Activated CD8-positive, alpha-beta T cell treated with anti-CD3 and anti-CD28 coated beads, Interleukin-2, amount 10 ng/mL, durations not matched to agents 7 days and 5 days (primary cell): ENCODE measurements around the gene C2CD4C. TPM values are rescaled to one million over a fixed set of nuclear protein-coding genes. Genes with fewer than 3 reads are reported as not detected.
"Not testable (repeated sequence)": the region's sequence is repeated elsewhere in the genome, so short reads cannot be mapped to it uniquely, and the experiment has no call there.

Experiments
- ATAC-seq: fragments of 150-1000 bp; cut with Tn5 transposase; one replicate; pipeline ENCODE4 v1.10.0; 2021; ENCODE audit warnings: moderate library complexity
- CTCF ChIA-PET: fragments of 350-600 bp; sonication (Branson Sonifier 250); formaldehyde crosslinking; loops from one replicate; lab custom pipeline; 2021; ENCODE audit warnings: antibody characterized with exemption; lab: Charles Lee
- POLR2A ChIA-PET: fragments of 350-600 bp; sonication (Branson Sonifier 250); formaldehyde crosslinking; loops from one replicate; lab custom pipeline; 2021; ENCODE audit warnings: antibody characterized with exemption; lab: Charles Lee
- DNase-seq: peaks from one replicate; pipeline ENCODE4 v3.0.0-alpha.2; 2020
- H3K27ac Mint-ChIP-seq: one replicate; pipeline ENCODE4 v1.8.0; 2021; ENCODE audit warnings: mild to moderate bottlenecking, mixed read lengths
- H3K27me3 Mint-ChIP-seq: one replicate; pipeline ENCODE4 v1.8.0; 2021; ENCODE audit warnings: low read depth, mixed read lengths
- H3K36me3 Mint-ChIP-seq: one replicate; pipeline ENCODE4 v1.8.0; 2021; ENCODE audit warnings: low read depth, mixed read lengths
- H3K4me1 Mint-ChIP-seq: one replicate; pipeline ENCODE4 v1.8.0; 2021; ENCODE audit warnings: low read depth, mixed read lengths
- H3K4me3 Mint-ChIP-seq: one replicate; pipeline ENCODE4 v1.8.0; 2021; ENCODE audit warnings: mild to moderate bottlenecking, mixed read lengths
- H3K9me3 Mint-ChIP-seq: one replicate; pipeline ENCODE4 v1.8.0; 2022; ENCODE audit warnings: mixed read lengths; ENCODE audit not compliant: insufficient read depth
- total RNA-seq, 2 experiments: library from RNA; stranded (reverse); gene quantifications; one replicate each; pipeline ENCODE4 v1.2.3, GENCODE V29; 2021

Gene C2CD4C
- total RNA-seq, 2 experiments from 2014 or later: not detected

DNA sequence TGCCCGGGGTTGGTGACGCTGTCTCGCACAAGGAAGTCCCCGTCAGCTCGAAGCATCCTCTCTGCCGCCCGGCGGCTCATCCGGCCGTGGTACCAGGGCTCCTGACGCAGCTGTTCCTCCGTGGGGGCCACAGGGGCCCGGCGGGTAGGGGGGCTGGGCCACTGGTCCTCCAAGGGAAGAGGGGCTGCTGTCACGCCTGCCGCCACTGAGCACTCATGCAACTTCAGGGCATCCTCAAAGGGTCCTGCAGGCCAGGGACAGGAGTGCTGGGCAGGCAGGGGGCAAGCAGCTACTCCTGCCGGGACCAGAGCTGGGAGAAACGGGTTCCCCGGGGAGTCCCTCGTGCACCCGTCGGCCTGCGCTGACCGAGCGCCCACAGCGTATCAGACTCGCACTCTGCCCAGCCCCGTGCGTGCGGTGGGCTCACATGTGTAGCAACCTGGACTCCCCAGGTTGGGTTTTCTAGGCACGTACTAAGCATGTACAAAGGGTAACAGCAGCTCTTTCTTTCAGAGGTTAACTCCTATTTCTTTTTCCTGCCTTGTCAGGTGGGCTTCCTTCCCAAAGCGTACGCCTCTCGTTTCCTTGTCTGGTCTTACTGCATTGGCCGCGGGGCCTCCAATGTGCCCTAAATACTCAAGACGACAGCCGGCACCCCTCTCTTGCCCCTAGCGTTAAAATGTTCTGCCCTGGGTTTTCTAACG is 13.4 kb upstream of the C2CD4C start:
- no peaks in the 10 kb centered on the region for H3K27me3 Mint-ChIP-seq
- POLR2A ChIA-PET: no interaction called here
- ATAC-seq: no peak

DNA sequence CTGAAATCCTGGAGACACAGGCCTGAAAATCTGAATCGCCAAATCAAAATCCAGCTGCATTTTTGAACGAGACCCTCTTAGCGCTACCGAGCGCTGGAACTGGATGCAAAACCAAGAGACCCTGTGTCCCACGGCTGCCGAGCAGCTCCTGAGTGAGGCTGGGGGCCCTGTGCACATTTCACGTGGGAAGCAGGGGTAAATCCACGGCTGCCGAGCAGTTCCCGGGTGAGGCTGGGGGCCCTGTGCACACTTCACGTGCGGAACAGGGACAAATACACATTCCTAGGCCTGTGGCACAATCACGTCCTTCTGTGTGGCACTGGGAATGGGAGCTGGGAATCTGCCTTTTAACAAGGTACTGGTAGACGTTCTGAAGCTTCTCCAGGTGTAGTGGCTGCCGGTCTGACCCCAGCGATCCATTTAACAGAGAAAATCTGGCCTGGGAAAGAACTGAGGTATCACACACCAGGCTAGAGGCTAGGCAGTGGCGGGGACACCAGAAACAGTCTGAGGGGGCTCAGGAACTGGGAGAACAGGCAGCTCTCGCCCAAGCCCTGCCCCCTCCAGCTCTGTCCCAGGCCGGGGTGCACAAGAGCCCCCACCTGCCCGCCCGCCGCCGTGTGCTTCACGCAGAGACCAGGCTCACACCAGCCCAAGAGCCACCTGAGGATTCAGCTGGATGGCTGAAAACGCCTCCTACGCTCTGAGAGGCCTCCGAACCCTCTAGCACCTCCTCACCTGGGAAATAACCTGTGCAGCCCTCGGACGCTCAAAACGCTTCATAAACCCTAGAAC is 11.0 kb upstream of the C2CD4C start:
- no peak for ATAC-seq
- no peak overlapping the region for H3K4me3 Mint-ChIP-seq
- H3K9me3 Mint-ChIP-seq: no peaks in the 10 kb centered on the region
- no peak overlapping the region for H3K27ac Mint-ChIP-seq
- no peak for DNase-seq
- no peaks in the 10 kb centered on the region for H3K27me3 Mint-ChIP-seq
- no peaks in the 10 kb centered on the region for H3K36me3 Mint-ChIP-seq
- CTCF ChIA-PET: no interaction called here
- POLR2A ChIA-PET: no interaction called here
- no peaks in the 10 kb centered on the region for H3K4me1 Mint-ChIP-seq

More for the DNA sequence above, 13.4 kb upstream of the C2CD4C start:
- DNase-seq: no peak
- Mint-ChIP-seq H3K36me3 (no peaks in the 10 kb centered on the region), H3K27ac (no peak overlapping the region), H3K4me3 (no peak overlapping the region), H3K9me3 (no peaks in the 10 kb centered on the region), H3K4me1 (no peaks in the 10 kb centered on the region)
- CTCF ChIA-PET: no interaction called here

GRCh38 chr19:418761-419671 is 10.1 kb upstream of the C2CD4C start:
- Mint-ChIP-seq H3K27ac (no peak overlapping the region), H3K4me3 (no peak overlapping the region), H3K4me1 (no peaks in the 10 kb centered on the region), H3K9me3 (no peaks in the 10 kb centered on the region), H3K27me3 (no peaks in the 10 kb centered on the region), H3K36me3 (no peaks in the 10 kb centered on the region)
- POLR2A ChIA-PET: no interaction called here
- DNase-seq (no peak), ATAC-seq (no peak)
- CTCF ChIA-PET: no interaction called here

GRCh38 chr19:416416-416815 is 7.5 kb upstream of the C2CD4C start:
- ChIA-PET CTCF (no interaction called here), POLR2A (no interaction called here)
- Mint-ChIP-seq H3K4me3 (no peak overlapping the region), H3K4me1 (no peaks in the 10 kb centered on the region), H3K9me3 (no peaks in the 10 kb centered on the region), H3K27me3 (no peaks in the 10 kb centered on the region), H3K27ac (no peak overlapping the region), H3K36me3 (no peaks in the 10 kb centered on the region)
- ATAC-seq (no peak), DNase-seq (no peak)

DNA sequence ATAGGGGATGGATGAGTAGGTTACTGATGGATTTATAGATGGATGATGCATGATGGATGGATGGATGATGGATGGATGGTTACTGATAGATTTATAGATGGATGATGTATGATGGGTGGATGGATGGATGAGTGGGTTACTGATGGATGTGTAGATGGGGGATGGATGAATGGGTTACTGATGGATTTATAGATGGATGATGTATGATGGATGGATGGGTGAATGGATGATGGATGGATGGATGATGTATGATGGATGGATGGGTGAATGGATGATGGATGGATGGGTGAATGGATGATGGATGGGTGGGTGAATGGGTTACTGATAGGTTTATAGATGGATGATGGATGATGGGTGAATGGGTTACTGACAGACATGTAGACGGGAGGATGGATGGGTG is 6.3 kb upstream of the C2CD4C start:
- no peak overlapping the region for H3K4me3 Mint-ChIP-seq
- CTCF ChIA-PET: no interaction called here
- POLR2A ChIA-PET: no interaction called here
- no peak overlapping the region for H3K27ac Mint-ChIP-seq
- ATAC-seq (no peak), DNase-seq (no peak)
- H3K36me3 Mint-ChIP-seq: no peaks in the 10 kb centered on the region
- H3K4me1 Mint-ChIP-seq: no peaks in the 10 kb centered on the region
- H3K9me3 Mint-ChIP-seq: no peaks in the 10 kb centered on the region
- no peaks in the 10 kb centered on the region for H3K27me3 Mint-ChIP-seq

- CTCF ChIA-PET: no interaction called here
- no peaks in the 10 kb centered on the region for H3K36me3 Mint-ChIP-seq
- DNase-seq (no peak), ATAC-seq (no peak)
- no peaks in the 10 kb centered on the region for H3K9me3 Mint-ChIP-seq
- peaks cover 7% of the 10 kb centered on the region for H3K27me3 Mint-ChIP-seq
- no peak overlapping the region for H3K4me3 Mint-ChIP-seq
- POLR2A ChIA-PET: no interaction called here
- H3K27ac Mint-ChIP-seq: no peak overlapping the region
- H3K4me1 Mint-ChIP-seq: peaks cover 4% of the 10 kb centered on the region
Measured at GRCh38 chr19:413756-414420, 4.9 kb upstream of the C2CD4C start.

DNA sequence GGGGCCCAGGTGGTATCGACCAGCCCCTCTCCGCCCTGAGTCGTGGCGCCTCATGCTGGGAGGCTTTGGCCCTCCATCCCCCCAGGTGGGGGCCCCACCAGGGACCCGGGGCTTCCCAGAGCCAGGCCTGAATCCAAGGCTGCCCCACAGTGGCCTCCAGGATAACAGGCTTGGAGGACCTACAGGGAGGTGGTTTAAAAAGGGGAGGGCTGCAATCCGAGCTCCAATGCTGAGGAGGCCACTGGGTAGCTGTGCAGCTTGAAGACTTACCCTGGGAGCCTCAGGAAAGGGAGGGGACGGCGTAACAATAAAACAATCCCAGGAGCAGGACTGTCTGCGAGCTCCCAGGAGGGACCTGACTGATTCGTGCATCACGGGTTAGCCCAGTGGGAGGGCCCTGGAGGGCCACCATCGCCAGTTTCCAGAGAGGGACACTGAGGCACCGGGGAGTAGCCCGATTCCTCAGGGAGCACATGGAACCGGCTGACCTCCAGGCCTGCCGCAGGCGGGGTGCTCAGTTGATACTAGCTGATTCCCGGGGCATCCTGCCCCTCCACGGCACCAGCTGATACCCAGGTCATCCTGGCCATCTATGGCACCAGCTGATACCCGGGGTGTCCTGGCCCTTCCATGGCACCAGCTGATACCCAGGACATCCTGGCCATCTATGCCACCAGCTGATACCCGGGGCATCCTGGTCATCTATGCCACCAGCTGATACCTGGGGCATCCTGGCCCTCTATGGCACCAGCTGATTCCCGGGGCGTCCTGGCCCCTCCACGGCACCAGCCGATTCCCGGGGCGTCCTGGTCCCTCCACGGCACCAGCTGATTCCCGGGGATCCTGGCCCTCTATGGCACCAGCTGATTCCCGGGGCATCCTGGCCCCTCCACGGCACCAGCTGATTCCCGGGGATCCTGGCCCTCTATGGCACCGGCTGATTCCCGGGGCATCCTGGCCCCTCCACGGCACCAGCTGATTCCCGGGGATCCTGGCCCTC is 3.7 kb upstream of the C2CD4C start:
- POLR2A ChIA-PET: no interaction called here

DNA sequence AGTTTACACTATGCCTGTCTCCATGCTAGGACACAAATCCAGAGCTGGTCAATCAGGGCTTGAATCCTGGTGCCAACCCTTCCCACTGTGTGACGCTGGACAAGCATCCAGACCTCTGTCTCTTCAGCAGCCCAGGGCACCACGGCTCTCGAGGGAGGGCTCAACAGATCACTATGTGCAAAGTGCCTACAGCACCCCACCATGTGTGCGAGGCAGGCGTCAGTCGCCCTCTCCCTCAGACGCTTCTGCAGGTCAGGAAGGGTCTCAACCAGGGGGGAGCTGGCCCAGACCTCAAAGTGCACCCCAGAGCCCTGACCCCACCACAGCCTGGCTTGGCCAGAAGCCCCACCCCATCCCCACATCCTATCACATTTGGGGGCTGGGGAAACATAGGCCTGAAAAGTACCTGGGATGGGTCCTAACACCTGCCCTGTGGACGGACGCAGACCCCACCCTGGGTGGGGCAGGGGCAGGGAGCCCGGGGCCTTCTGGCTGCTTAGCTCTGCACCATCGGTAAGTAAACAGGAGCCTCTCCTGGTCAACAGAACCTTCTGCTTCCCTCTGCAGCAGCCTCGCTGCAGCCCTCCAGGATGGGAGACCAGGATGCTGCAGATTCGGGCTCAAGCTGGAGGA is 2.9 kb upstream of the C2CD4C start:
- DNase-seq (no peak), ATAC-seq (no peak)
- Mint-ChIP-seq H3K36me3 (no peaks in the 10 kb centered on the region), H3K27me3 (peaks cover 7% of the 10 kb centered on the region), H3K9me3 (no peaks in the 10 kb centered on the region), H3K4me1 (peaks cover 4% of the 10 kb centered on the region), H3K27ac (no peak overlapping the region), H3K4me3 (no peak overlapping the region)
- ChIA-PET POLR2A (no interaction called here), CTCF (no interaction called here)

More for the DNA sequence above, 3.7 kb upstream of the C2CD4C start:
- no peak overlapping the region for H3K4me3 Mint-ChIP-seq
- H3K27ac Mint-ChIP-seq: no peak overlapping the region
- DNase-seq: no peak
- no peak for ATAC-seq
- peaks cover 4% of the 10 kb centered on the region for H3K4me1 Mint-ChIP-seq
- CTCF ChIA-PET: no interaction called here
- peaks cover 7% of the 10 kb centered on the region for H3K27me3 Mint-ChIP-seq
- H3K36me3 Mint-ChIP-seq: no peaks in the 10 kb centered on the region
- no peaks in the 10 kb centered on the region for H3K9me3 Mint-ChIP-seq

GRCh38 chr19:411121-411722 is 2.3 kb upstream of the C2CD4C start:
- H3K9me3 Mint-ChIP-seq, CTCF ChIA-PET, DNase-seq, H3K27me3 Mint-ChIP-seq, POLR2A ChIA-PET, H3K27ac Mint-ChIP-seq, H3K36me3 Mint-ChIP-seq, H3K4me1 Mint-ChIP-seq, ATAC-seq, H3K4me3 Mint-ChIP-seq: not testable (repeated sequence)

GRCh38 chr19:410243-410781 is 1.4 kb upstream of the C2CD4C start:
- peaks cover 4% of the 10 kb centered on the region for H3K4me1 Mint-ChIP-seq
- POLR2A ChIA-PET: no interaction called here
- DNase-seq (no peak), ATAC-seq (no peak)
- CTCF ChIA-PET: no interaction called here
- H3K27me3 Mint-ChIP-seq: peaks cover 7% of the 10 kb centered on the region
- H3K36me3 Mint-ChIP-seq: no peaks in the 10 kb centered on the region
- H3K27ac Mint-ChIP-seq: no peak overlapping the region
- no peak overlapping the region for H3K4me3 Mint-ChIP-seq
- H3K9me3 Mint-ChIP-seq: no peaks in the 10 kb centered on the region
